Suppressor macrophage treated with lipopolysaccharide for 4 hours (primary cell): ENCODE results near the gene IGFN1.
A peak's percentile ranks its signal among the peaks of the same experiment; 100 is the strongest.
"Not testable (repeated sequence)": the region's sequence is repeated elsewhere in the genome, so short reads cannot be mapped to it uniquely, and the experiment has no call there.

Experiments
- DNase-seq: peaks from one replicate; pipeline ENCODE4 v3.0.0-alpha.2; 2020

The IGFN1 gene

DNA sequence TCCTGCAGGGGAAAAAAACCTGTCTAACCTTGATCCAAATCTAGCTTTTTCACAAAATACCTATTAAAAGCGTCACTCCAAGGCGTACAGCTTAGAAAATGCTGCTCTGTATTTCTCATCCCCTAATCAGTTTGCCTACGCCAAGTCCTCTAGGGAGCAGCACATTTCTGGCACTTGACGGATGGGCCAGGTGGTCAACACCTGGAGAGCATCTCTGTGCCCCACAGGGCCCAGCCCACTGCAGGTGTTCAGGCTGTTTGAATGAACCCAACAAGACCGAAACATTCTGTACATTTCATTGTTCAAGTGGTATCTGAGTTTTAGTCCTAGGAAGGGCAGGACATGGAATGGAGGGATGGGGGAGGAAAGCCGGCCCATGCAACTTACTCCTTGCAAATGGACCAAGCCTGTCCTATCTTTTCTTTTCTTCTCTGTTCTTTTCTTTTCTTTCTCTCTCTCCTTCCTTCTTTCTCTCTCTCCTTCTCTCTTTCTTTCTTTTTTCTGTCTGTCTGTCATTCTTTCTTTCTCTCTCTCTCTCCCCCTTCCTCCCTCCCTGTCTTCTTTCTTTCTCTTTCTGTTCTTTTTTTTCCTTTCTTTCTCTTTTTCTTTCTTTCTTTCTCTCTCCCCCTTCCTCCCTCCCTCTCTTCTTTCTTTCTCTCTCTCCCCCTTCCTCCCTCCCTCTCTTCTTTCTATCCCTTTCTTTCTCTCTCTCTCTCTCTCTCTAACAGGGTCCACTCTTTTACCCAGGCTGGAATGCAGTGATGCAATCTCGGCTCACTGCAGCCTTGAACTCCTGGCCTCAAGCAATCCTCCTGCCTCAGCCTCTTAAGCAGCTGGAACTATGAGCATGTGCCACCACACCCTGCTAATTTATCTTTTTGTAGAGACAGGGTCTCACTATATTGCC is 29.1 kb downstream of the IGFN1 start:
- DNase-seq, result no peak

GRCh38 chr1:201220388-201220715 is 29.7 kb downstream of the IGFN1 start:
- DNase-seq, result no peak

DNA sequence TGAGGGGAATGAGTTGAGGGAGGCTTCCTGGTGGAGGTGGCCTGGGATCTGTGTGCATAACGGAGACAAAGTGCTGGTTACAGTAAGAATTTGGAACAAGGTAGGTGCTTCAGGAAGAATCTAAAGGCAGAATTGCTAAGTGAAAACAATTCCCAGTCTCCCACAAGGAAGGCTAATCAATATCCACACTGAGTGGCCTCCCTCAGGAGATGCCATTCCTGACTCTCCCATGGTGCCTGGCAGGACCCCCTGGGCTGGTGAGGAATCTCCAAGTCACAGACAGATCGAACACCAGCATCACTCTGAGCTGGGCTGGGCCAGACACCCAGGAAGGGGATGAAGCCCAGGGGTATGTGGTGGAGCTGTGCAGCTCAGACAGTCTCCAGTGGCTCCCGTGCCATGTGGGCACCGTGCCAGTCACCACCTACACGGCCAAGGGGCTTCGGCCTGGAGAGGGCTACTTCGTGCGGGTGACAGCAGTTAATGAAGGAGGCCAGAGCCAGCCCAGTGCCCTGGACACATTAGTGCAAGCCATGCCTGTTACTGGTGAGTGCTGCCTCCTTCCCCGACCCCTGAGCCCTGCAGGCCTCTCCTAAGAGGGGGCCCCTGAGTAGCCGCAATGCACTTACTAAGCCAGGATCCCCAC is 30.7 kb downstream of the IGFN1 start:
- no peak for DNase-seq

DNA sequence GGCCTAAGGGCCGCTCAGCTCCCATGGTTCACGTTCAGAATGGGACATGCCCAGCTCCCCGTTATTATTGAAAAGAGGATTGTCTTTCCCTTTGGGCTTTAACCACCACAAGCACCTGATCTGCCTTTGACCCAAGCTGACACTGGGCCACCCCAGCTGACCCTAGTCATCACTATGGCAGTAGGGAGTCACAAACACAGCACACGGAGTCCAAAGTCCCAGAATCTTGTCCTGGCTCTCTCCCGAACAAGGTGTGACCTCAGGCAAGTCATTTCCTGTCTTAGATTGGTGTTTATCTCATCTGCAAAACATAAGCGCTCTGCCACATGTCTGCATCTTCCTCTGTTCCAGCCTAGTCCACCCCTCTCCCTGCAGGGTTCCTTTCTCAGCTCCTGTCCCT is 31.5 kb downstream of the IGFN1 start:
- no peak for DNase-seq

- DNase-seq, result no peak
Observed at GRCh38 chr1:201223852-201224665, 33.4 kb downstream of the IGFN1 start.

DNA sequence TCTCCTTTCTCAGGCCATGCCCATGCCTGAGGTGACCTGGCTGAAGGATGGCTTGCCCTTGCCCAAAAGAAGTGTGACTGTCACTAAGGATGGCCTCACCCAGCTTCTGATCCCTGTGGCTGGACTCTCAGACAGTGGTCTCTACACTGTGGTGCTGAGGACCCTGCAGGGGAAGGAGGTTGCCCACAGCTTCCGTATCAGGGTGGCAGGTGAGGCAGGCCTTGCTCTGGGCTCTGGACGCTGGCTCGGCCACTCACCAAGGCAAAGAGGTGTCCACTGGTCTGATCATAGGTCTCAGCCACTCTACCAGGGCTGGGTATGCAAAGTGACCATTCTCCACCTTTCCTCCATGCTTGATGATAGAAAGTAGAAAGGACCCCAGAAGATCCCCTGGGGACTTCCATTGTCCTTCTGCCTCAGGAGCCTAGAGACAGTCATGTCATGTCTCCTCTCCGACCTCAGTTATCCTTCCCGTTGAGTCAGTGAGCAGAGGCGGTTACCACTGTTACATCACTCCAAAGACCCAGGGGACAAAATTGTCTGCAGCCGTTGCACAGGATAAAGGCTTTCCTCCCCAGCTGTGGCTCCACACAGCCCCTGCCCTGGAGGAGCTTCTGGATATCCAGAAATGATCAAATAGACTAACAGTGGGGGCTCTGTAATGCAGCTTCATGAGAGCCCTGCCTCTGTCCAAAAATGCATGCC is 34.2 kb downstream of the IGFN1 start:
- peak; percentile 14 for DNase-seq

DNA sequence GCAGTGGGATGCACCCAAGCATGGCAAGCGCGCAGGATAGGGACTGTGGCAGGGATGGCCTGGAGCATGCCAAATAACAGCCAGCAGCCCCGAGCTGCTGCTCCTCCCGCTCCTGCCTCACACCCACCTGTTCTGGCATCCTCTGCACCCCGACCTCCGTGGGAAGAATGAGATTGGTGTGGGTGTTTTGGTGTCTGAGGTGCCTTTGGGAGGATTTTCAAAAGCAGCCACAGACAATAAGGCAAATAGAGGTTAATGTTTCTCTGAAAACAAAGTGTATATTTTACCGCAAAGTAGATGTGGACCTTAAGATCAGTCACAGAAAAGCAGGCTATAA is 35.5 kb downstream of the IGFN1 start:
- no peak for DNase-seq

- DNase-seq, result no peak
Observed at GRCh38 chr1:201226859-201227488, 36.4 kb downstream of the IGFN1 start.

- DNase-seq, result no peak
Observed at GRCh38 chr1:201228011-201228983, 37.7 kb downstream of the IGFN1 start.

DNA sequence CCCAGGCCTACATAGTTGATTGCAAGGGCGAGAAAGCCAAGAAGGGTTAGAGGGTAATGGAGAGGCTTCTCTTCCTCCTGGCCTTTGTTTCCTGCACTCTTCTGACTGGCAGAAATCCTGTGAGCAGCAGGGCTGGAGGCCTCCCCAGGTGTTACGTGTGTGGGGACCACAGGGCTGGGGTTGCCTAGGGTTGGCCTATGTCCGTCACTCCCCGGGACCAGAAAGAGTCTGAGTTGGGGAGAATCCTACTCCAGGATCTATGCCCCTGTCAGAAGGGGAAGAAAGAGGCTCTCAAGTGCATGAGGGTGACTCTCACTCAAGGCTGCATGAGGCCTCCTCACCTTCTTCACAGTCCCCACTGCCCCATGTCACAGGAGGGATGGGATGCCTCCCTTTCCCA is 38.5 kb downstream of the IGFN1 start:
- DNase-seq, result no peak

GRCh38 chr1:201229771-201230635 is 39.4 kb downstream of the IGFN1 start:
- DNase-seq, result no peak

- no peak for DNase-seq
Observed at GRCh38 chr1:201230676-201231075, 40.1 kb downstream of the IGFN1 start.

GRCh38 chr1:201239646-201240045 is 49.0 kb downstream of the IGFN1 start:
- DNase-seq, result not testable (repeated sequence)

GRCh38 chr1:201240171-201240570 is 49.5 kb downstream of the IGFN1 start:
- no peak for DNase-seq

GRCh38 chr1:201241736-201242135 is 51.1 kb downstream of the IGFN1 start:
- peak; percentile 22 for DNase-seq

DNA sequence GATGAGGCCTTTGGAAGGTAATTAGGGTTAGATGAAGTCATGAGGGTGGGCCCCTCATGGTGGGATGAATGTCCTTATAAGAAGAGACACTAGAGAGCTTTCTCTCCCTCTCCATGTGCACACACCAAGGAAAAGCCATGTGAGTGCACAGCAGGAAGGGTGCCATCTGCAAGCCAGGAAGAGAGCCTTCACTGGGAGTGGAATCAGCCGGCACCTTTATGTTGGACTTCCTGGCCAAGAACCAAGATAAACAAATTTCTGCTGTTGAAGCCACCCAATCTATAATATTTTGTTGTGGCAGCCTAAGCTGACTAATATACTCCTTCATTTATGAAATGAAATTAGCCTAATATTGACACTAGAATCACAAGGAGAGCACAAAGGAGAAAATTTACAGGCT is 54.5 kb downstream of the IGFN1 start:
- DNase-seq, result no peak

- DNase-seq, result no peak
Observed at GRCh38 chr1:201248721-201249559, 58.3 kb downstream of the IGFN1 start.

DNA sequence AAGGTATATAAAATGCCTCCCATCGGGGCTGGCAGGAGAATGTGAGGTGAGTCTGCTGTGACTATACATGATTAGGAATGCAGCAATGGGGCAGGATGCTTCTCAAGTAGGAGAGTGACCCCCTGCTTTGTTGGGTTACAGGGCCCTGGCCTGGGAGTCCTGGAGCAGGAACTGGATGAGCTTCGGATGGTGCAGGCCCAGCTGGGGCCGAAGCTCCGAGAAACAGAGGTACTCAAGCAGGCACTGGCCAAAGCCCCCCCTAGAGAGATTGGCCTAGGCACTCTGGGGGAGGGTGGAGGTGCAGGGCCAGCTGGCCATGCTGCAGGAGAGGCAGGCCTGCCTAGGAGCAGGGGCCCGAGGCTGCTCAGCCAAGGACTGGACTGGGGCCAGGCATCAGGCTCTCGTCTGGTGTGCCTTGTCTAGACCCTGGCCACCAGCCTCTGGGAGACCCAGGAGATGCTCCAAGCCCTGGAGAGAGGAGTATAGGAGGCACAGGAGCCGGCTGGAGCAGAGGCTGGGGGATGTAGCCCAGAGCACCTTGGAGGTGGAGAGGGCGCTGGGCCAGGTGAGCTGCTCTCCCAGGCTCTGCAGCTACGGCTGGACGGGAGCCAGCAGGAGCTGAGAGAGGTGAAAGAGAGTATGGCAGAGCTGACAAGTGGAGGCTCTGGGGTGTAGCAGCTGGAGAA is 59.8 kb downstream of the IGFN1 start:
- no peak for DNase-seq

DNA sequence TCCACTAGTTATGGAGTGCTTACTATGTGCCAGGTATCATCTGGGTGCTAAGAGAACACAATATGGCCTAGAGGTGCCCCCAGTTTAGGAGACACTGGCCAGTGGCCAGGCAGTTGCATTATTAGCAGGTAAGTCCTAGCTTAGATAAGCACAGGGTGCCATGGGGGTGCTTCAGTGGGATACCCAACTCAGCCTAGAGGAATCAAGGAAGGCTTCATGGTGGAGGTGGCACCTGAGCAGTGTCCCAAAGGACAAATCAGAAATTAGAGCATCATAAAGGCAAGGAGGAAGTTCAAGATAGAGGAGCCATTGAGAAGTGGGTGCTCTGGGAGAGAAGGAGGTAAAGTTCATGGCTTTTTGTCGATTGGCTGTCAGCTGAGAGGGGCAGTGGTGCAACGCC is 60.8 kb downstream of the IGFN1 start:
- no peak for DNase-seq
